Subcutaneous adipose tissue (tissue), 4 donors: ENCODE results near the gene LPCAT3. TPM values are rescaled to one million over a fixed set of nuclear protein-coding genes. Genes with fewer than 3 reads are reported as not detected.

Experiments
- total RNA-seq, 4 donors: library from RNA; depleted of rRNA; stranded (reverse); fragments of >200 nt; gene quantifications; one replicate each; pipeline ENCODE4 v1.1.0, GENCODE V29; 2016
- TF ChIP-seq, protein P1 (sequence below): fragments of 450-650 bp; IDR thresholded peaks from one replicate; pipeline ENCODE4 v1.5.1; 2016; ENCODE audit warnings: low read depth, mild to moderate bottlenecking, control low read depth, antibody characterized with exemption, moderate library complexity

The LPCAT3 gene
- total RNA-seq, 4 donors from 2014 or later: 21.8 to 55.9 (median 27.1) TPM

DNA sequence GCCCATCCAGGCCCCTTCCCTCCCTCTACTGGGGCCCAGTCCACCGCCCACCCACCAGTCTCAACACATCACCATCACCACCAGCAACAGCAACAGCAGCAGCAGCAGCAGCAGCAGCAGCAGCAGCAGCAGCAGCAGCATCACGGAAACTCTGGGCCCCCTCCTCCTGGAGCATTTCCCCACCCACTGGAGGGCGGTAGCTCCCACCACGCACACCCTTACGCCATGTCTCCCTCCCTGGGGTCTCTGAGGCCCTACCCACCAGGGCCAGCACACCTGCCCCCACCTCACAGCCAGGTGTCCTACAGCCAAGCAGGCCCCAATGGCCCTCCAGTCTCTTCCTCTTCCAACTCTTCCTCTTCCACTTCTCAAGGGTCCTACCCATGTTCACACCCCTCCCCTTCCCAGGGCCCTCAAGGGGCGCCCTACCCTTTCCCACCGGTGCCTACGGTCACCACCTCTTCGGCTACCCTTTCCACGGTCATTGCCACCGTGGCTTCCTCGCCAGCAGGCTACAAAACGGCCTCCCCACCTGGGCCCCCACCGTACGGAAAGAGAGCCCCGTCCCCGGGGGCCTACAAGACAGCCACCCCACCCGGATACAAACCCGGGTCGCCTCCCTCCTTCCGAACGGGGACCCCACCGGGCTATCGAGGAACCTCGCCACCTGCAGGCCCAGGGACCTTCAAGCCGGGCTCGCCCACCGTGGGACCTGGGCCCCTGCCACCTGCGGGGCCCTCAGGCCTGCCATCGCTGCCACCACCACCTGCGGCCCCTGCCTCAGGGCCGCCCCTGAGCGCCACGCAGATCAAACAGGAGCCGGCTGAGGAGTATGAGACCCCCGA lies 81.4 kb downstream of the LPCAT3 start:
- TF ChIP-seq, protein P1, sequence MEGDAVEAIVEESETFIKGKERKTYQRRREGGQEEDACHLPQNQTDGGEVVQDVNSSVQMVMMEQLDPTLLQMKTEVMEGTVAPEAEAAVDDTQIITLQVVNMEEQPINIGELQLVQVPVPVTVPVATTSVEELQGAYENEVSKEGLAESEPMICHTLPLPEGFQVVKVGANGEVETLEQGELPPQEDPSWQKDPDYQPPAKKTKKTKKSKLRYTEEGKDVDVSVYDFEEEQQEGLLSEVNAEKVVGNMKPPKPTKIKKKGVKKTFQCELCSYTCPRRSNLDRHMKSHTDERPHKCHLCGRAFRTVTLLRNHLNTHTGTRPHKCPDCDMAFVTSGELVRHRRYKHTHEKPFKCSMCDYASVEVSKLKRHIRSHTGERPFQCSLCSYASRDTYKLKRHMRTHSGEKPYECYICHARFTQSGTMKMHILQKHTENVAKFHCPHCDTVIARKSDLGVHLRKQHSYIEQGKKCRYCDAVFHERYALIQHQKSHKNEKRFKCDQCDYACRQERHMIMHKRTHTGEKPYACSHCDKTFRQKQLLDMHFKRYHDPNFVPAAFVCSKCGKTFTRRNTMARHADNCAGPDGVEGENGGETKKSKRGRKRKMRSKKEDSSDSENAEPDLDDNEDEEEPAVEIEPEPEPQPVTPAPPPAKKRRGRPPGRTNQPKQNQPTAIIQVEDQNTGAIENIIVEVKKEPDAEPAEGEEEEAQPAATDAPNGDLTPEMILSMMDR: no peak

- TF ChIP-seq, protein P1: no peak
Measured at GRCh38 chr12:6936194-6936635, 82.1 kb downstream of the LPCAT3 start.

- TF ChIP-seq, protein P1: no peak
Measured at GRCh38 chr12:6935371-6936193, 82.7 kb downstream of the LPCAT3 start.

- TF ChIP-seq, protein P1: no peak
Measured at GRCh38 chr12:6934110-6934509, 84.2 kb downstream of the LPCAT3 start.

- TF ChIP-seq, protein P1: no peak
Measured at GRCh38 chr12:6932766-6933165, 85.5 kb downstream of the LPCAT3 start.

DNA sequence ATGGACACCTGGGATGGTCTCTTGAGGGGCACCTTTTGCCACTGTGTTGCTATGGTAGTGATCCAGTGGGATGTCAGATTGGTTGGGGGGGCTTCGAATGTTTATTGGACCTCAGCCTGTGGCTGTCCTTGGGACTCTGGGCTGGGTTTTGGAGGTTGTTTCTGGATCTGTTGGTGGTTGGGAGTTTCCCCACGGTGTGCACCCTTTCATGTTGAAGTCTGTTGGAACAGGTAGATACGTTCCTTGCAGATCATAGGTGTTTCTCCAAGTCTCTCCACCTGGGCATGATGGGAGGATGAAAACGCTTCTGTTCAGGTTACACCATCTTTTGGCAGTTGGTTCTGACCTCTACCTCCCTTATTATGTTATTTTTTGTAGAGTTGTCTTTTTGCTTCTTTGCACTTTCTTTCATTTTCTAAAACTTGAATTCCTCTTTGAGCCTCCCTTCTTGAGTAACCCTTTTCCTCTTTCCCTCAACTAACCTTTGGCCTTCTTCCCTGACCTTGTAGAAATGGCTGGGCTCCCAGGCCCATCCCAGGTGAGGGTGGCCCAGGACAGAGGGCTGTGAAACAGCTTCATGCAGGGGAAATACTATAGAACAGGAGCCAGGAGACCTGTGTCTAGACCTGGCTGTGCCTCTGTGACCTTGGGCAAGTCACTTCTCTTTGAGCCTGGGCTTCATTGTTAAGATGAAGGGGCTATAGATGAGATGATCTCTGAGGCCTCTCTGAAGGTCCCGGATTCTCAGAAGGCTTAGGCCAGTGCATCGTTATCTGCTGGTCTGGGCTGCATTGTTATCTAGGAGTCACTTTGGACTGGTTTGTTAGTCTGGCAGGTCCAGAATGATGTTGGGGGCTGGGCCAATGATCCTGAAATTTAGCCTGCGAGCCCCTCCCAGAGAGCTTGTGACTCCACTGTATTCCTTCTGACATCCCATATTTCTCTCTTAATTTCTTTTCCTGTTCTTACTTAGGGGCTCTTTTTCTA lies 88.5 kb downstream of the LPCAT3 start:
- TF ChIP-seq, protein P1: no peak
